Fibroblast of skin of abdomen (primary cell): Measurements from ENCODE around the gene HIF1A.
"Not testable (repeated sequence)": the region's sequence is repeated elsewhere in the genome, so short reads cannot be mapped to it uniquely, and the experiment has no call there.

Source experiments
- DNase-seq: peaks from one replicate; pipeline ENCODE4 v3.0.0-alpha.2; 2013

HIF1A gene

GRCh38 chr14:61710853-61711817 lies 15.8 kb downstream of the HIF1A start:
- DNase-seq = no peak

DNA sequence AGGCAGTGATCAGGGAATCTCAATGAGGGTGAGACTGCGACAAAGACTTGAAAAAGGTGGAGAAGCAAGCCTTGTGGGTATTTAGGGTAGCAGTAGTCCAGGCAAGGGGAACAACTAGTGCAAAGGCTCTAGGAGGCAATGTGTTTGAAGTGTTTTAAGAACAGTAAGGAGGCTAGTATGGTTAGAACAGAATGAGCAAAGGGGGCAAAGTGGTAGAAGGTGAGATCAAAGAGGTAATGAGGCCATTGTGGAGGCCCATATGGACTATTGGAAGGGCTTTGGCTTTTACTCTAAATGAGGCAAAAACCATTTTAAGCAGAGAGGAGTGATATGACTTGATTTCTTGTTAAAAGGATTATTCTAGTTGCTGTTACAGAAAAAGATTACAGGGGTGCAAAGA lies 16.8 kb downstream of the HIF1A start:
- no peak for DNase-seq

DNA sequence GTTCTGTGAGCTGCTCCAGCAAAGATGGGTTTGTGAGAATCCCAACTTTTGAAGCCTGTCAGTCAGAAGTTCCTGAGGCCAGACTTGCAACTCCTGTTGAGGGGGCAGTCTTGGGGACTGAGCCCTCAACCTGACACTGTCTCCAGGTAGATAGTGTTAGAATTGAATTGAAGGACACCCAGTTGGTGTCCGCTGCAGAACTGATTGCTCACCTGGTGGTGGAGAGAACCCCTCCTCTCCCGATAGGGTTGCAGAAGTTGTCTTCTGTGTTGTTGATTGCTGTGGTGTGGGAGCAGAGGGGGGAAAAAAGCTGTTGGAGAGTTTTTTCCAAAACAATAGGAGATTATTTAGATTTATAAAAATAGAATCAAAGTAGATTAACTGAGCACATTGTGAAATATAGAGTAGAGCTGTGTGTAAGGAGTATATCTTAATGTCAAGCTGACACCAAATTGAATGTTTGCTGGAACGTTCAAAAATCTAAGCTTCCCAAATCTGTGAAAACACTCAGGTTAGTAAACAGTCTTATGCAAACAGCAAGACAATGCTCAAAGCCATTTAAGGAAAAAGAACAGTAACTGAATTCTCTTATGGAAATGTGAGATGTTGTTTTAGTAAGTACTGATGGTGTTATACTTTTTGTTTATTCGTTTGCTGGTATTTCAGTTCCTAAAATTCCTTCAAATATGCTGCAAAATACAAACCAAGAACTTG lies 18.6 kb downstream of the HIF1A start:
- DNase-seq = no peak

DNA sequence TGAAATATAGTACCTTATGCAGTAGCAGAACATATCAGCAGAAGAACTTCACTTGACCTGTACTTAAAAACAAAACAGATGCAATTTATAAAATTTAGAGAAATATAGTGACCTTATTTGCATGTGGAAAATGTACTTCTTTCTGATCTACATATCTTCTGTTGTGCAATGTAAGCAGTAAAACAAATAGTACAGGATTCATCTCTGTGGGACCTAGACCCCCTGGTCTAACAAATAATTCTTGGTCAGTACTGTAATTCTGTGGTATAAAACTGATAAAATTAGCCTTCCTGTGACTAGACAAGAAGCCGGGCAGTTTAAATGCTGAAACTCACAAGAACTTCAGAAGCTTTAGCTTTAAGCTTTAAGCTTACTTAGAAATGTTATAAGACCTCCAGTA lies 21.6 kb downstream of the HIF1A start:
- no peak for DNase-seq

- no peak for DNase-seq
Observed at GRCh38 chr14:61718039-61718438, 22.7 kb downstream of the HIF1A start.

- DNase-seq = no peak
Observed at GRCh38 chr14:61719344-61720293, 24.3 kb downstream of the HIF1A start.

DNA sequence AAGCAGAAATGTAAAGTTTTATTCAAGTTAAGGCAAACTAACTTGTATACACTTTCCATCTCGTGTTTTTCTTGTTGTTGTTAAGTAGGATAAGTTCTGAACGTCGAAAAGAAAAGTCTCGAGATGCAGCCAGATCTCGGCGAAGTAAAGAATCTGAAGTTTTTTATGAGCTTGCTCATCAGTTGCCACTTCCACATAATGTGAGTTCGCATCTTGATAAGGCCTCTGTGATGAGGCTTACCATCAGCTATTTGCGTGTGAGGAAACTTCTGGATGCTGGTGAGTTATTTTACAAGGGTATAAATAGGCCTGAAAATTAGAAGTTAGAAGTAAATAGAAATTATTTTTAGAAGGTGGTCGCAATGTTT lies 25.0 kb downstream of the HIF1A start:
- no peak for DNase-seq

DNA sequence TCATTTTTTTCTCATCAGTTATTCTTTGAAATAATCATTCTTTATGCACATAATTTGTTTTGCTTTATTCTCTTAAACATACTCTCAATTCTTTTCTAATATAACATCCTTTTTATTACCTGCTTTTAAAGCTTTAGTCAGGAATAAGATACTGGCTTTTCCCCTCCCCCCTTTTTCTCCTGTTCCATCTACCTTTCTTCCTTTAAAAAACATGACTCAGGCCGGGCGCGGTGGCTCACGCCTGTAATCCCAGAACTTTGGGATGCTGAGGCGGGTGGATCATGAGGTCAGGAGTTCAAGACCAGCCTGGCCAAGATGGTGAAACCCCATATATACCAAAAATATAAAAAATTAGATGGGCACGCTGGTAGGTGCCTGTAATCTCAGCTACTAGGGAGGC lies 25.4 kb downstream of the HIF1A start:
- DNase-seq = no peak

- DNase-seq = no peak
Observed at GRCh38 chr14:61724133-61724532, 28.8 kb downstream of the HIF1A start.

GRCh38 chr14:61726778-61727658 lies 31.7 kb downstream of the HIF1A start:
- no peak for DNase-seq

- no peak for DNase-seq
Observed at GRCh38 chr14:61730756-61731373, 35.6 kb downstream of the HIF1A start.

DNA sequence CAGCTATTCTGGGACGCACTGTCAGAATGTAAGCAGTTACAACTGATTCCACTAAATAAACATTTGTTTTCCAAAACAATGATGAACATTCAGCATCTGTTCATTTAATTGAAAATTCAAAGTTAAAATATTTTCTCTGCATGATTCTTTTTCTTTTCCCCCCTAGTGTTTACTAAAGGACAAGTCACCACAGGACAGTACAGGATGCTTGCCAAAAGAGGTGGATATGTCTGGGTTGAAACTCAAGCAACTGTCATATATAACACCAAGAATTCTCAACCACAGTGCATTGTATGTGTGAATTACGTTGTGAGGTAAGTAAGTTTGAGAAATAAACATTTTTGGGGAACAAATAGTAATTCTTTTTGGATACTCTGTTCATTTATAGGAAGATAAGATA lies 38.7 kb downstream of the HIF1A start:
- no peak for DNase-seq

GRCh38 chr14:61736751-61737150 lies 41.4 kb downstream of the HIF1A start:
- DNase-seq = no peak

GRCh38 chr14:61737915-61738314 lies 42.6 kb downstream of the HIF1A start:
- DNase-seq = no peak

DNA sequence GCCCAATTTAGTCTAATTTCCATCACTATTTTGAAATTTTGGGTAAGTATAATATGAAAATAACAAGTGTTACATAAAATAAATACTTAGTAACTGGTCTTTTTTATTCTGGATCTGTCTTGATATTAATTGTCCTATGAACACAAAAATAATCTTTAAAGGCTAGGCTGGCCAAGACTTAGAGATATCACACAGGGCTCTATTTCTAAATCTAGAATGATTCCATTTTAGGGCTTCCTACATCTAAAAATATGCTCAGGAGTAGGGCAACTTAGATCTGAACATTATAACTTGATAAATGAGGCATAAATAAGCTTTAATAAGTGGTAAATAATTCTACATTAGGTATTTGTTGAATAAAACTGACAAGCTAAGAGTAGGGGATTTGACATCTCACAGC lies 43.8 kb downstream of the HIF1A start:
- DNase-seq = no peak

GRCh38 chr14:61742371-61742770 lies 47.1 kb downstream of the HIF1A start:
- DNase-seq = no peak

DNA sequence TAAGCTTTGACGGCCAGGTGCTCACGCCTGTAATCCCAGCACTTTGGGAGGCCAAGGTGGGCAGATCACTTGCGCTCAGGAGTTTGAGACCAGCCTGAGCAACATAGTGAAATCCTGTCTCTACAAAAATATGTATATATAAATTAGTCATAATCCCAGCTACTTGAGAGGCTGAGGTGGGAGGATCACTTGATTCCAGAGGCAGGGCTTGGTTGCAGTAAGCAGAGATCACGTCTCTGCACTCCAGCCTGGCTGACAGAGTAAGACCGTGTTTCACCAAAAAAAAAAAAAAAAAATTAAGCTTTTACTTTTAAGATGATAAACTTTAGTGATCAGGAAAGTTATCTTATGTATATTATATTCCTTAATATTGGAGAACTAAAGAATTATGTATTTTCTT lies 48.9 kb downstream of the HIF1A start:
- no peak for DNase-seq

DNA sequence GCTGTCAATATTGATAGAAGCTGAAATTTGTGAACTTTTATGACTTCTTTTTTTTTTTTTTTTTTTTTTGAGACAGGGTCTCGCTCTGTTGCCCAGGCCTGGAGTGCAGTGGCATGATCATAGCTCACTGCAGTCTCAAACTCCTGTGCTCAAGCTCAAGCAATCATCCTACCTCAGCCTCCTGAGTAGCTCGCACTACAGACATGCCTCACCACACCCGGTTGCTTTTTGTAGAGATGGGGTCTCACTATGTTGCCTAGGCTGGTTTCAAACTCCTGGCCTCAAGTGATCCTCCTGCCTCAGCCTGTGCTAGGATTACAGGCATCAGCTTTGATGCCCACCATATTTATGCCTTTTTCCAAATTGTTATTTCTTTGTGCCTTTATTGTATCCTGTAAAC lies 51.0 kb downstream of the HIF1A start:
- not testable (repeated sequence) for DNase-seq

GRCh38 chr14:61746881-61747280 lies 51.6 kb downstream of the HIF1A start:
- no peak for DNase-seq

- DNase-seq = no peak
Observed at GRCh38 chr14:61747342-61747741, 52.0 kb downstream of the HIF1A start.

DNA sequence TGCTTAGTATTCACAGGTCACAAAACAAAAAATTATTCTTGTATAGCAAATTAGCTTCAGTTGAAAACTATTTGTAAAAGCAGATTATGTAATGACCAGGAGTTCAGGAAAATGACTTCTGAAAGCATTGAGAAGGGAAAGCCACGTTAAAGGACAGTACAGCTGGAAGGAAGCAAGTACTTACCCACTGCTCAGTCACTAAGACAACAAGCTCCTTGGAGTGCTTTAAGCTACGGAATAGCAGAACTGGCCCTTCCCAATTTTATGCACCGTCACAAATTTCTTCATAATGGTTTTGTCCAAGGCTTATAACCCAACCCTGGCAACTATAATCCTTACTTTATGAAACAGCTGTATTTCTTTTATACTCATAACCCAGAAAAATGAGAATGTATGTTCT lies 54.0 kb downstream of the HIF1A start:
- no peak for DNase-seq
